ENCODE results near the gene FITM1.

FITM1 gene

GRCh38 chr14:24141097-24141880 lies 10.8 kb downstream of the FITM1 start, which contains the start of gene EMC9:
Gene EMC9, minus strand, starts transcription at chr14:24141591. Its CDS starts 287 bp downstream, at chr14:24141304.
- DNase-seq: peak; percentile 99

GRCh38 chr14:24143511-24143910 lies 13.1 kb downstream of the FITM1 start:
- no peak for DNase-seq

- DNase-seq: no peak
These were observed 14.0 kb downstream of the FITM1 start for GRCh38 chr14:24144451-24144850.

- DNase-seq: no peak
These were observed 14.8 kb downstream of the FITM1 start for GRCh38 chr14:24145219-24145618.

- DNase-seq: no peak
These were observed 15.4 kb downstream of the FITM1 start for GRCh38 chr14:24145690-24146452.

- DNase-seq: peak; percentile 97
These were observed 16.1 kb downstream of the FITM1 start, which contains the start of gene PSME2 for GRCh38 chr14:24146453-24146977. Gene PSME2, minus strand, starts transcription at chr14:24146610. Its CDS starts 29 bp downstream, at chr14:24146581.

- DNase-seq: peak; percentile 98
These were observed 16.7 kb downstream of the FITM1 start, which contains the start of gene RNF31 for GRCh38 chr14:24146978-24147760. Gene RNF31, plus strand, starts transcription at chr14:24147498. Its CDS starts 201 bp downstream, at chr14:24147699.

- DNase-seq: no peak
These were observed 17.4 kb downstream of the FITM1 start for GRCh38 chr14:24147761-24148428.

- DNase-seq: no peak
These were observed 19.0 kb downstream of the FITM1 start for GRCh38 chr14:24149302-24149969.

- no peak for DNase-seq
These were observed 19.6 kb downstream of the FITM1 start for GRCh38 chr14:24150061-24150460.

- DNase-seq: no peak
These were observed 20.1 kb downstream of the FITM1 start for GRCh38 chr14:24150567-24150966.

GRCh38 chr14:24150993-24151392 lies 20.5 kb downstream of the FITM1 start:
- no peak for DNase-seq

- DNase-seq: no peak
These were observed 21.1 kb downstream of the FITM1 start for GRCh38 chr14:24151404-24152080.

- no peak for DNase-seq
These were observed 24.6 kb downstream of the FITM1 start for GRCh38 chr14:24155100-24155499.

- no peak for DNase-seq
These were observed 26.4 kb downstream of the FITM1 start for GRCh38 chr14:24156840-24157239.

GRCh38 chr14:24157331-24157730 lies 26.9 kb downstream of the FITM1 start:
- DNase-seq: no peak

- no peak for DNase-seq
These were observed 29.5 kb downstream of the FITM1 start for GRCh38 chr14:24159777-24160498.

- DNase-seq: no peak
These were observed 30.0 kb downstream of the FITM1 start for GRCh38 chr14:24160499-24160849.

- peak; percentile 93 for DNase-seq
These were observed 30.7 kb downstream of the FITM1 start, which contains the start of gene IRF9 for GRCh38 chr14:24160850-24161804. Gene IRF9, plus strand, starts transcription at chr14:24161265. Its CDS starts 880 bp downstream, at chr14:24162145.

Data from left hindlimb (tissue), 1 donor.